ENCODE results near the gene RBBP9.
A peak's percentile ranks its signal among the peaks of the same experiment; 100 is the strongest.

DNA sequence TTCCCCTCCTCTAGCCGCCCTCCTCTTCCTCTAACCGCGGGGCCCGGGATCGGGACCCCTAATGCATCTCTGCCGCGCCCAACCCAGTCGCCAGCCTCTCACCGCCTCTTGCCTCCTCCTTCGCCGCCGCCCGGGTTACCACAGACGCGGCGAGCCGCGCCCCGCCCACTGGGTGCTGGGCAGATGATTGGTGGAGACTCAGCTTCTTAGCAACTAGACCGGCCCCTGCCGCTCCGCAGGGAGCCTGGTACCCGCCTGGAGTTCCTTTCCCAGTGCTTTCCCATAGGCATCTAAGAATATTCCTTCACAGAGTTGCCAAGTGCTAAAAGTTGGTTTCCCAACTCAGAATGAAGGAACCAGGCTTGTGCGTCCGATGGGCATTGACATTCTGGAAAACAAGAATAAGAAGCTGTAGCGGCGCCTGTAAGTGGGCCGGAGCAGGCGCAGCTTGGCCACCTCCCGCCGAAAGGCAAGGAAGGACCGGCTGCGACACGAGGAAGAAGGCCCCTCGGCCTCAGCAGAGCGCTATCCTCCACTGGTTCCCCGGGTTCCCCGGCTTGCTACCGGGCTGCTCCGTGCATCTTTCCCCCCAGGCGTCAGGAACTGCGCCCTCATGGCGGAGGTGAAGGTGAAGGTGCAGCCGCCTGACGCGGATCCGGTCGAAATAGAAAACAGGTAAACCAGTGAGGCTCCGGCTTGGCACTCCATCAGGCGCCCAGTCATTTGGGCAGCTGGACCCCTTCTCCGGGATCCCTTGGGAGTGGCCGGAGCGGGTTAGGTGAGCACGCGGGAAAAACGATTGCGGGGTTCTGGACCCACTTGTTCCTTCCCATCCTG, 29.9 kb downstream of the RBBP9 start, which contains the start of the genes DZANK1 and POLR3F:
- TF ChIP-seq, protein P1, sequence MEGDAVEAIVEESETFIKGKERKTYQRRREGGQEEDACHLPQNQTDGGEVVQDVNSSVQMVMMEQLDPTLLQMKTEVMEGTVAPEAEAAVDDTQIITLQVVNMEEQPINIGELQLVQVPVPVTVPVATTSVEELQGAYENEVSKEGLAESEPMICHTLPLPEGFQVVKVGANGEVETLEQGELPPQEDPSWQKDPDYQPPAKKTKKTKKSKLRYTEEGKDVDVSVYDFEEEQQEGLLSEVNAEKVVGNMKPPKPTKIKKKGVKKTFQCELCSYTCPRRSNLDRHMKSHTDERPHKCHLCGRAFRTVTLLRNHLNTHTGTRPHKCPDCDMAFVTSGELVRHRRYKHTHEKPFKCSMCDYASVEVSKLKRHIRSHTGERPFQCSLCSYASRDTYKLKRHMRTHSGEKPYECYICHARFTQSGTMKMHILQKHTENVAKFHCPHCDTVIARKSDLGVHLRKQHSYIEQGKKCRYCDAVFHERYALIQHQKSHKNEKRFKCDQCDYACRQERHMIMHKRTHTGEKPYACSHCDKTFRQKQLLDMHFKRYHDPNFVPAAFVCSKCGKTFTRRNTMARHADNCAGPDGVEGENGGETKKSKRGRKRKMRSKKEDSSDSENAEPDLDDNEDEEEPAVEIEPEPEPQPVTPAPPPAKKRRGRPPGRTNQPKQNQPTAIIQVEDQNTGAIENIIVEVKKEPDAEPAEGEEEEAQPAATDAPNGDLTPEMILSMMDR (conservative IDR thresholded peaks at IDR 0.05; ENCODE audit: low read depth in 2 of 2): no peak
- TF ChIP-seq EZH2phosphoT487 (IDR thresholded peaks at IDR 0.05; ENCODE audit: unreplicated experiment): no peak
- TF ChIP-seq CREB1 (CRISPR knock-in tag; IDR thresholded peaks at IDR 0.05; ENCODE audit: low read depth): peak; percentile 60
- no peak for TF ChIP-seq EZH2 (IDR thresholded peaks at IDR 0.05; ENCODE audit: low read depth, unreplicated experiment)
- TF ChIP-seq REST (IDR thresholded peaks at IDR 0.05; ENCODE audit: unreplicated experiment): no peak
- TF ChIP-seq ZNF331 (CRISPR knock-in tag; IDR thresholded peaks at IDR 0.05; ENCODE audit: low read depth): no peak
- TF ChIP-seq STAT1 (IDR thresholded peaks at IDR 0.05; ENCODE audit: unreplicated experiment): no peak
- TF ChIP-seq POLR2AphosphoS5 (IDR thresholded peaks at IDR 0.05; ENCODE audit: low read depth): peak; percentile 12
- no peak for TF ChIP-seq NANOG (IDR thresholded peaks at IDR 0.05; ENCODE audit: borderline replicate concordance)
- TF ChIP-seq JUNB (IDR thresholded peaks at IDR 0.05; ENCODE audit: unreplicated experiment): no peak
